SK-N-MC (cell line): ENCODE results near the gene UGT1A10.
"Not testable (repeated sequence)": the region's sequence is repeated elsewhere in the genome, so short reads cannot be mapped to it uniquely, and the experiment has no call there.

Source experiments
- DNase-seq: peaks from one replicate; pipeline ENCODE4 v3.0.0-alpha.2; 2011; ENCODE audit warnings: low read depth, low spot score
- H3K27ac ChIP-seq: fragments of 200-600 bp; sonication (generic); 2 replicates; pipeline ENCODE4 v1.5.1; 2016; ENCODE audit warnings: mixed run types
- H3K36me3 ChIP-seq: fragments of 200-600 bp; sonication (generic); 2 replicates; pipeline ENCODE4 v1.6.1; 2017; ENCODE audit warnings: antibody characterized with exemption, low read length, mixed read lengths; ENCODE audit not compliant: insufficient read depth
- H3K4me3 ChIP-seq: fragments of 200-600 bp; sonication (generic); 2 replicates; pipeline ENCODE4 v1.5.1; 2016
- H3K9ac ChIP-seq: fragments of 200-600 bp; sonication (generic); 2 replicates; pipeline ENCODE4 v1.8.0; 2017; ENCODE audit warnings: mixed run types, mixed read lengths; ENCODE audit not compliant: insufficient read length
- H3K9me3 ChIP-seq: fragments of 200-600 bp; sonication (generic); 2 replicates; pipeline ENCODE4 v1.6.1; 2017; ENCODE audit warnings: low read depth, mild to moderate bottlenecking, antibody characterized with exemption, low read length, moderate library complexity, mixed read lengths
- EZH2 ChIP-seq: fragments of 200-600 bp; sonication (generic); IDR thresholded peaks from one replicate; pipeline ENCODE4 v1.6.1; 2017; ENCODE audit warnings: antibody characterized with exemption
- FOXP2 ChIP-seq: optimal IDR thresholded peaks from 2 replicates; pipeline ENCODE3; 2011; ENCODE audit warnings: mild to moderate bottlenecking, moderate library complexity; ENCODE audit not compliant: insufficient read depth; ENCODE audit errors: extremely low read length, control extremely low read depth
- POLR2AphosphoS5 ChIP-seq: IDR thresholded peaks from 2 replicates; pipeline ENCODE4 v1.6.1; 2012; ENCODE audit warnings: mild to moderate bottlenecking, low read depth, low read length, borderline replicate concordance

The UGT1A10 gene

DNA sequence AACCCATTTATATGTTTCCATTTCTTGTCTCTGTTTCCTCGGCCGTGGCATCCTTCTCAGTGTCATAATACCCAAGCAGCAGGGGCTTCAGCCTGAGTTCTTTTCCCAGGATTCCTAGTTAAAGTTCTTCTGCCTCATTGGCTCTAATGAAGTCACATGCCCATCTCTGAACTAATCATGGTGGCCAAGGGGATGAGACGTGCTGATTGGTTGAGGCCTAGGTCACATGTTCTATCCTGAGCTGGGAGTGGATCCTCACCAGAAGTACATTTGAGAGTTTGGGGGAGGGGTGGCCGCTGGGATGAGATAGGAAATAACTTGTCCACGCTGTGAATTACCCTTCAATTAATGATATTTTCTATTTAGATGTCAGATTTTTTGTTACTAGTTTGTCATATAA lies 72.7 kb downstream of the UGT1A10 start:
- DNase-seq, result no peak
- H3K9ac ChIP-seq, result no peak overlapping the region
- H3K4me3 ChIP-seq, result no peak overlapping the region
- H3K27ac ChIP-seq, result no peak overlapping the region
- no peaks in the 10 kb centered on the region for H3K36me3 ChIP-seq
- H3K9me3 ChIP-seq, result no peaks in the 10 kb centered on the region
- TF ChIP-seq FOXP2, result no peak
- TF ChIP-seq POLR2AphosphoS5, result no peak
- no peak for TF ChIP-seq EZH2

DNA sequence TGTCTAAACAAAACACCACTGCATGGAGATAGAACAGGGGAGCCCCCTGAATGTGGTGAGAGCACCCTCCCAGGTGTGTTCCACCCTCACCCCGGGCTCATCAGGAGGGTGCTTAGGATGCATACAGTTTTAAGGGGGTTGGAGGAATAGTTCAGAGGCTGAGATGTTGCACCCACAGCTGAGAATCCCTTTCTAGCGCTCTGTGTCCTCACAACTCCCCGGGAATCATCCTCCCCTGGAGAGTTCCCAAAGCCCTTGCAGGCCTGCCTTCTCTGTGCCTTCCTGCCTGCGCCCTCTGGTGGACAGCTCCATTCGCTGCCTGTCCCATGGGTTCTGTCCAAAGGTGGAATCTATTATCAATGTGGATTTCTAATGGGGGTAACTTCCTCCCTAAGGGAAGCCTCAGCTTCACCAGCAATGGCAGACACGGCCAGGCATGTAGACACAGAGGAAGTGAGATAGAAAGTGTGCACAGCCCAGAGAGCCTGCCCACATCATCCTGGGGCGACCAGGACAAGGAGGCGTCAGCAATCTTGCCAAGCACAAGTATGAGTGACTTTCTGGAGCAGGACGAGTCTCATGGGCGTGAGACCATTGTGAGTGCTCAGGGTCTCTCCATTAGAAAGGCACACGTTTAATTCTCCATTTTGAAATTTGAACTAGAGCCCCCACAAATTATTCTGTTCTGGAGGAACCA lies 75.2 kb downstream of the UGT1A10 start:
- peak; percentile 71 for DNase-seq
- no peak overlapping the region for H3K4me3 ChIP-seq
- no peak overlapping the region for H3K9ac ChIP-seq
- no peak overlapping the region for H3K27ac ChIP-seq
- no peaks in the 10 kb centered on the region for H3K36me3 ChIP-seq
- no peaks in the 10 kb centered on the region for H3K9me3 ChIP-seq
- TF ChIP-seq EZH2, result no peak
- TF ChIP-seq FOXP2, result no peak
- TF ChIP-seq POLR2AphosphoS5, result no peak

GRCh38 chr2:233712611-233713261 lies 76.5 kb downstream of the UGT1A10 start, which contains the start of gene UGT1A5:
Gene UGT1A5 (plus strand): TSS chr2:233712907. CDS start chr2:233712992, 85 bp downstream.
- Histone ChIP-seq H3K36me3 (no peaks in the 10 kb centered on the region), H3K4me3 (no peak within 1 kb of the TSS), H3K27ac (no peak within 1 kb of the TSS), H3K9me3 (no peaks in the 10 kb centered on the region), H3K9ac (no peak within 1 kb of the TSS)
- DNase-seq, result no peak
- TF ChIP-seq POLR2AphosphoS5 (no peak), EZH2 (no peak), FOXP2 (no peak)

GRCh38 chr2:233713262-233713615 lies 77.0 kb downstream of the UGT1A10 start:
- no peaks in the 10 kb centered on the region for H3K36me3 ChIP-seq
- DNase-seq, result no peak
- H3K27ac ChIP-seq, result no peak overlapping the region
- H3K9ac ChIP-seq, result no peak overlapping the region
- TF ChIP-seq POLR2AphosphoS5, result no peak
- no peaks in the 10 kb centered on the region for H3K9me3 ChIP-seq
- no peak overlapping the region for H3K4me3 ChIP-seq

- H3K27ac ChIP-seq, result no peak overlapping the region
- no peak overlapping the region for H3K9ac ChIP-seq
- no peaks in the 10 kb centered on the region for H3K9me3 ChIP-seq
- no peaks in the 10 kb centered on the region for H3K36me3 ChIP-seq
- TF ChIP-seq EZH2 (no peak), POLR2AphosphoS5 (no peak), FOXP2 (no peak)
- no peak overlapping the region for H3K4me3 ChIP-seq
- no peak for DNase-seq
Measured at GRCh38 chr2:233714121-233714520, 77.9 kb downstream of the UGT1A10 start.

DNA sequence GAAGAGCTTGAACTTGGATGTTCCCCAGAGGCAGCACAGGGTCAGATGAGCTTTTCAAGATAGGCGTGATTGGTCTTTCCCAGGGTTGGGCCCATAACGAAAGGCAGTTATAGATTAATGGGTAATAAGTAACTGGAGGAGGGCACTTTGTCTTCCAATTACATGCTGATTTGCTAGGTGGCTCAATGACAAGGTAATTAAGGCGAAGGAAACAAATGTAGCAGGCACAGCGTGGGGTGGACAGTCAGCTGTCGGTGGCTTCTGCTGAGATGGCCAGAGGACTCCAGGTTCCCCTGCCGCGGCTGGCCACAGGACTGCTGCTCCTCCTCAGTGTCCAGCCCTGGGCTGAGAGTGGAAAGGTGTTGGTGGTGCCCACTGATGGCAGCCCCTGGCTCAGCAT lies 82.3 kb downstream of the UGT1A10 start, which contains the start of gene UGT1A4:
UGT1A4 (plus strand) TSS at position 185 of the 400 bp plus-strand sequence; CDS start at position 270, 85 bp downstream.
- H3K4me3 ChIP-seq, result no peak within 1 kb of the TSS
- H3K9ac ChIP-seq, result no peak within 1 kb of the TSS
- H3K36me3 ChIP-seq, result no peaks in the 10 kb centered on the region
- DNase-seq, result no peak
- TF ChIP-seq EZH2, result no peak
- no peak for TF ChIP-seq FOXP2
- no peak for TF ChIP-seq POLR2AphosphoS5
- H3K27ac ChIP-seq, result no peak within 1 kb of the TSS
- no peaks in the 10 kb centered on the region for H3K9me3 ChIP-seq

- no peaks in the 10 kb centered on the region for H3K9me3 ChIP-seq
- no peak for DNase-seq
- no peak within 1 kb of the TSS for H3K4me3 ChIP-seq
- no peaks in the 10 kb centered on the region for H3K36me3 ChIP-seq
- H3K9ac ChIP-seq, result no peak within 1 kb of the TSS
- no peak within 1 kb of the TSS for H3K27ac ChIP-seq
- TF ChIP-seq POLR2AphosphoS5 (no peak), EZH2 (no peak), FOXP2 (no peak)
Measured at GRCh38 chr2:233728723-233729301, 92.6 kb downstream of the UGT1A10 start, which contains the start of gene UGT1A3. Gene UGT1A3 (plus strand): TSS chr2:233729042. CDS start chr2:233729127, 85 bp downstream.

DNA sequence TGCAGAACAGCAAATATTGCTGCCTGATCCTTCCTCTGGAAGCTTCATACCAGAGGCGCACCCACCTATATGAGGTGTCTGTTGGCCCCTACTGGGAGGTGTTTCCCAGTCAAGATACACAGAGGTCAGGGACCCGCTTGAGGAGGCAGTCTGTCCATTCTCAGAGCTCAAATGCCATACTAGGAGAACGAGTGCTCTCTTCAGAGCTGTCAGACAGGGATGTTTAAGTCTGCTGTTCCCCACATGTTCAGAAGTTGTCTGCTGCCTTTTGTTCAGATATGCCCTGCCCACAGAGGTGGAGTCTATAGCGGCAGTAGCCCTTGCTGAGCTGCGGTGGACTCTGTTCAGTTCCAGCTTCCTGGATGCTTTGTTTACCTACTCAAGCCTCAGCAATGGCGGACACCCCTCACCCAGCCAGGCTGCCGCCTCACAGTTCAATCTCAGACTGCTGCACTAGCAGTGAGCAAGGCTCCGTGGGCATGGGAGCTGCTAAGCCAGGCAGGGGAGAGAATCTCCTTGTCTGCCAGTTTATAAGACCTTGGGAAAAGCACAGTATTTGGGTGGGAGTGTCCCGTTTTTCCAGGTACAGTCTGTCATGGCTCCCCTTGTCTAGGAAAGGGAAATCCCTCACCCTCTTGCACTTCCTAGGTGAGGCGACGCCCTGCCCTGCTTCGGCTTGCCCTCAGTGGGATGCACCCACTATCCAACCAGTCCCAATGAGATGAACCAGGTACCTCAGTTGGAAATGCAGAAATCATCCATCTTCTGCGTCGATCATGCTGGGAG lies 100.8 kb downstream of the UGT1A10 start:
- H3K4me3 ChIP-seq, H3K9ac ChIP-seq, H3K27ac ChIP-seq, H3K9me3 ChIP-seq, H3K36me3 ChIP-seq, DNase-seq: not testable (repeated sequence)
